NCI-H524 treated with DMSO at 0.1 percent for 48 hours (cell line): ENCODE results near the gene ANKRD29.

Experiments
- DNase-seq: peaks from one replicate; lab custom pipeline; 2025; lab: John Stamatoyannopoulos, UW

Gene ANKRD29

GRCh38 chr18:23662309-23663263, at the start of gene ANKRD29:
TSS of gene ANKRD29 (minus strand) at chr18:23662911. CDS start at chr18:23662730, 181 bp downstream.
- DNase-seq: no peak

- no peak for DNase-seq
Measured at GRCh38 chr18:23712445-23712844, 49.7 kb upstream of the ANKRD29 start.

GRCh38 chr18:23711426-23711825, 48.7 kb upstream of the ANKRD29 start:
- DNase-seq: no peak

- DNase-seq: no peak
Measured at GRCh38 chr18:23710946-23711345, 48.2 kb upstream of the ANKRD29 start.

GRCh38 chr18:23710068-23710527, 47.4 kb upstream of the ANKRD29 start:
- no peak for DNase-seq

- no peak for DNase-seq
Measured at GRCh38 chr18:23706971-23707640, 44.4 kb upstream of the ANKRD29 start.

- no peak for DNase-seq
Measured at GRCh38 chr18:23704806-23705205, 42.1 kb upstream of the ANKRD29 start.

GRCh38 chr18:23703987-23704384, 41.3 kb upstream of the ANKRD29 start:
- no peak for DNase-seq

GRCh38 chr18:23703057-23703986, 40.6 kb upstream of the ANKRD29 start:
- DNase-seq: no peak

- DNase-seq: no peak
Measured at GRCh38 chr18:23702606-23703005, 39.9 kb upstream of the ANKRD29 start.

- no peak for DNase-seq
Measured at GRCh38 chr18:23701544-23702064, 38.9 kb upstream of the ANKRD29 start.

GRCh38 chr18:23701017-23701416, 38.3 kb upstream of the ANKRD29 start:
- no peak for DNase-seq

- no peak for DNase-seq
Measured at GRCh38 chr18:23694637-23695430, 32.1 kb upstream of the ANKRD29 start.

- no peak for DNase-seq
Measured at GRCh38 chr18:23693846-23694245, 31.1 kb upstream of the ANKRD29 start.

GRCh38 chr18:23690505-23691068, 27.9 kb upstream of the ANKRD29 start:
- DNase-seq: no peak

GRCh38 chr18:23689616-23690504, 27.1 kb upstream of the ANKRD29 start:
- no peak for DNase-seq

GRCh38 chr18:23689031-23689615, 26.4 kb upstream of the ANKRD29 start, which contains the start of gene LAMA3:
TSS of gene LAMA3 (plus strand) at chr18:23689453. CDS start at chr18:23689684, 231 bp downstream.
- DNase-seq: no peak

GRCh38 chr18:23688528-23688927, 25.8 kb upstream of the ANKRD29 start:
- no peak for DNase-seq
